SK-N-MC (cell line): ENCODE results near the gene HACE1.

Experiments used
- EZH2 ChIP-seq: fragments of 200-600 bp; sonication (generic); IDR thresholded peaks from one replicate; pipeline ENCODE4 v1.6.1; 2017; ENCODE audit warnings: antibody characterized with exemption
- POLR2AphosphoS5 ChIP-seq: IDR thresholded peaks from 2 replicates; pipeline ENCODE4 v1.6.1; 2012; ENCODE audit warnings: mild to moderate bottlenecking, low read depth, low read length, borderline replicate concordance

GRCh38 chr6:104680539-104680938 lies 179.2 kb downstream of the HACE1 start:
- no peak for TF ChIP-seq POLR2AphosphoS5
- TF ChIP-seq EZH2 = no peak
